Thymus (tissue), 11 donors: Measurements from ENCODE around the gene GNAQ. TPM values are rescaled to one million over a fixed set of nuclear protein-coding genes. Genes with fewer than 3 reads are reported as not detected.

Experiments used
- DNase-seq, 9 donors: peaks; one replicate each; pipeline ENCODE4 v3.0.0-alpha.2; 2013; ENCODE audit warnings: low spot score in 9 of 9, low read depth in 6 of 9, missing footprints in 1 of 9
- H3K27ac ChIP-seq, 2 donors: one replicate each; pipeline ENCODE4 v1.5.1; 2013; ENCODE audit warnings: control low read depth in 1 of 2, low read depth in 1 of 2, low read length in 1 of 2, mild to moderate bottlenecking in 1 of 2, moderate library complexity in 1 of 2
- H3K27me3 ChIP-seq, 2 donors: one replicate each; pipeline ENCODE4 v1.5.1; 2013; ENCODE audit warnings: low read length in 1 of 2; ENCODE audit not compliant: control insufficient read depth in 2 of 2, insufficient read depth in 1 of 2
- H3K36me3 ChIP-seq, 2 donors: one replicate each; pipeline ENCODE4 v1.5.1; 2013; ENCODE audit warnings: low read length in 1 of 2, mild to moderate bottlenecking in 1 of 2, moderate library complexity in 1 of 2; ENCODE audit not compliant: control insufficient read depth in 2 of 2, insufficient read depth in 2 of 2
- H3K4me1 ChIP-seq, 2 donors: one replicate each; pipeline ENCODE4 v1.5.1; 2013; ENCODE audit warnings: low read length in 2 of 2; ENCODE audit not compliant: control insufficient read depth in 2 of 2, insufficient read depth in 2 of 2
- H3K4me3 ChIP-seq, 2 donors: one replicate each; pipeline ENCODE4 v1.5.1; 2013; ENCODE audit warnings: low read length in 2 of 2, control low read depth in 1 of 2, mild to moderate bottlenecking in 1 of 2
- H3K9me3 ChIP-seq, 2 donors: one replicate each; pipeline ENCODE4 v1.5.1; 2013; ENCODE audit warnings: low read length in 1 of 2, mild to moderate bottlenecking in 1 of 2; ENCODE audit not compliant: control insufficient read depth in 2 of 2, insufficient read depth in 1 of 2
- WGBS: extraction: QIAGEN DNeasy Blood & Tissue Kit; methylation state at CpG from one replicate; pipeline ENCODE4 v1.1.7; 2013; 5-methylcytosine and 5-hydroxymethylcytosine counted together
- polyA plus RNA-seq: library from polyadenylated mRNA; stranded (reverse); fragments of 200-250 nt; gene quantifications from one replicate; pipeline ENCODE4 v1.2.3, GENCODE V29; 2013
- total RNA-seq: library from RNA; stranded (reverse); fragments of 120-200 nt; gene quantifications from one replicate; pipeline ENCODE4 v1.2.4, GENCODE V29; 2013
- donor health status: healthy.

The GNAQ gene
- total and polyA plus RNA-seq, 2 donors: 18.7 to 23.5 TPM

DNA sequence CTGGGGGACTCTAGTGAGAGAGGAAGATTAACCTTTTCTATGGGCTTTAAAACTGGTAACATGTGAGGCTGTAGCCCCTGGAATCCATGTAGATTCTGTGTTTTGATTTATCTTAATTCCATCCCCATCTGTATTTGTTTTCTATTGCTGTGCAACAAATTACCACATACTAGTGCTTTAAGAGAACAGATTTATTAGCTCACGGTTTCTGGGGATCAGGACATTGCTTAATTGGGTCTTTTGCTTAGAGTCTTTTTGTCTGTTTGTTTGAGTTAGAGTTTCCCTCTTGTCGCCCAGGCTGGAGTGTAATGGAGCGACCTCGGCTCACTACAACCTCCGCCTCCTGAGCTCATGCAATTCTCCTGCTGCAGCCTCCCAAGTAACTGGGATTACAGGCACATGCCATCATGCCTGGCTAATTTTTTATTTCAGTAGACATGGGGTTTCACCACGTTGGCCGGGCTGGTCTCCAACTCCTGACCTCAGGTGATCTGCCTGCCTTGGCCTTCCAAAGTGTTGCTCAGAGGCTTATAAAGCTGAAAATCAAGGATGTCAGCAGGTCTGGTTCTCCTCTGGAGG, 353.6 kb downstream of the GNAQ start:
- Histone ChIP-seq H3K4me1 (no peaks in the 10 kb centered on the region), H3K36me3 (no peaks in the 10 kb centered on the region), H3K27ac (no peak overlapping the region), H3K27me3 (no peaks in the 10 kb centered on the region), H3K4me3 (no peak overlapping the region), H3K9me3 (no peaks in the 10 kb centered on the region)
- 94% methylated on average over 7 of the region's 7 CpGs for WGBS
- no peak for DNase-seq

DNA sequence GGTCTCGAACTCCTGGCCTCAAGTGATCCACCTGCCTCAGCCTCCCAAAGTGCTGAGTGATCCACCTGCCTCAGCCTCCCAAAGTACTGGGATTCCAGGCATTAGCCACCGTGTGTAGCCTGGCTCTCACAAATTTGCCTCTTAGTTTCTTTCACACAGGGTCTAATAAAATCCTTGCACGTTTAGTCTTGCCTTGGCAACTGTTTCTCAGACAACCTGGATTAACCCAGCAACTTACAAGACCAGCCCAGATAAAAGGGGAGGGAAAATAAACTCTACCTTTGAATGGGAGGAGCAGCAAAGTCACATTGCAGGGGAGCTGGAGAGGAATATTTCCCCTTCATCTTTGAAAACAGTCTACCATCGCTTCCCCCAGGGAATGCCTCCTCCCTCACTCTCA, 354.2 kb downstream of the GNAQ start:
- no peak overlapping the region for H3K27ac ChIP-seq
- no peaks in the 10 kb centered on the region for H3K4me1 ChIP-seq
- no peak for DNase-seq
- 93% methylated on average over 4 of the region's 4 CpGs for WGBS
- H3K4me3 ChIP-seq: no peak overlapping the region
- no peaks in the 10 kb centered on the region for H3K9me3 ChIP-seq
- no peaks in the 10 kb centered on the region for H3K27me3 ChIP-seq
- H3K36me3 ChIP-seq: no peaks in the 10 kb centered on the region

DNA sequence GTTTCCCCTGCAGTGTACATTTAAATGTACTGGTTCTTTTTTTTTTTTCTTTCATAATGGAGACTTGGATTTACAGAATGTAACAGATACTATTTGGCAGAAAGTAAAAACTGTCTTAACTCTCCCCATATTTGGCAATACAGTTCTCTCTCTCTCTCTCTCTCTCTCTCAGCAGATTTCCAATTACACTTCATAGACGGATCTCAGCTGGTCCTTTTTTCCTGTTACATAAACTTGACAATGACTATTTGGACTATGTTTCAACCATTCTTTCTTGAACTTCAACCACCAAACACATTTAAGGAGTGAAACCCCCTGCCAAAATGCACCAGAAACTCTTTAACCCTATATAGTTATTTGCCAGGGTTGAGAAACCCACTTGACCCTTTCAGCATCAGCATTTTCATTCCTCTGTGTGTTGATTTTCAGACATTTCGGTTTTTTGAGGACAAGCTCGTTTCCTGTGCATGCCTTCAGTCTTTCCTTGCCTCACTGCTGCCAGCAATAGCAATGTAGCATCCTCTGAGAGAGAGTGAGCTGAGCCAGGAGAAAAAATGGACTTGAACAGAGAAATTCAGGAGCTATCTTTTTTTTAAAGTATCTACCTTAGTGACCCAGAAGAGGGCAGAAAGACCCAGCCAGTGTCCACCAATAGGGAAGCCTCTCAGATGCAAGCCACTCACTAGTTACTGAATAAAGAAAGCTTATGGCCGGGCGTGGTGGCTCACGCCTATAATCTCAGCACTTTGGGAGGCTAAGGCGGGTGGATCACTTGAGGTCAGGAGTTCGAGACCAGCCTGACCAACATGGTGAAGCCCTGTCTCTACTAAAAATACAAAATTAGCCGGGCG, 357.4 kb downstream of the GNAQ start:
- H3K4me1 ChIP-seq: no peaks in the 10 kb centered on the region
- no peaks in the 10 kb centered on the region for H3K27me3 ChIP-seq
- 95% methylated on average over 10 of the region's 10 CpGs for WGBS
- no peak for DNase-seq
- no peaks in the 10 kb centered on the region for H3K36me3 ChIP-seq
- H3K9me3 ChIP-seq: no peaks in the 10 kb centered on the region
- no peak overlapping the region for H3K4me3 ChIP-seq
- no peak overlapping the region for H3K27ac ChIP-seq

DNA sequence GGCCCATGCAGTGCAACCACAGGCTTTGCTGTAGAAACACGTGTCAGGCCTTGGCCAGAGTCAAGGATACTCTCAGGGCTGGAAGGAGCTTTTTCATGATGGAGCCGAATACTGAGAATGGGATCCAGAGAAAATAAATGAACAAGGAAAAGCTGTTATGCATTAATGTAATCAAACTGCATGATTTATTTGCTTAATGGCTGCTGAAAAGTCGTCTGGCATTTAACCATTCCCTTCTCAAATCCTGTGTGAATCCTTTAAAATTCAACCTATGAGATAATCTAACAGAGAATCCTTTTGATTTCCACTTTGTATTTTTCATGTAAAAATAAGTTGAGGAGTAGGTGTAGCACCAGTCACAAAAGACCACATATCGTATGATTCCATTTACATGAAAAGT, 359.4 kb downstream of the GNAQ start:
- H3K27me3 ChIP-seq: no peaks in the 10 kb centered on the region
- no peak overlapping the region for H3K27ac ChIP-seq
- H3K36me3 ChIP-seq: no peaks in the 10 kb centered on the region
- no peak for DNase-seq
- no peak overlapping the region for H3K4me3 ChIP-seq
- 93% methylated on average over 4 of the region's 4 CpGs for WGBS
- H3K9me3 ChIP-seq: no peaks in the 10 kb centered on the region
- no peaks in the 10 kb centered on the region for H3K4me1 ChIP-seq

DNA sequence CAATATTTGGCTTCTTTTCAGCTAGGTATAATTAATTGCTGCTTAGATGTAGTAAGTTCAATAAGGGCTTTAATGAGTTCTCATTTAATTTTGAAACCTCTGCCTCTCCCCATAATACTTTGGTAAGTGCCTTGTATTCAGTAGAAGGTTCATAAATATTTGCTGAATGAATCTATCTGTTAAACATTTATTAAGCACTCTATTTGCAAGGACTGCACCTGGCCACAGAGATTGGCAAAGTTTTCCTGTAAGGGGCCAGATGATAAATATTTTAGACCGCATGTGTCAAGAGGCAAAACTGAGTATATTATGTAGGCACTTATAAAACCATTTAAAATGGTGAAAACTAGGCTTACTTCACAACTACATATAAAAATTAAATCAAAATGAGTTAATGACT, 364.5 kb downstream of the GNAQ start:
- no peak for DNase-seq
- no peaks in the 10 kb centered on the region for H3K9me3 ChIP-seq
- H3K4me1 ChIP-seq: peaks cover 0 to 7% of the 10 kb centered on the region in 2 donors
- 98% methylated on average over 1 of the region's 1 CpG for WGBS
- H3K4me3 ChIP-seq: no peak overlapping the region
- no peaks in the 10 kb centered on the region for H3K27me3 ChIP-seq
- H3K27ac ChIP-seq: no peak overlapping the region
- H3K36me3 ChIP-seq: no peaks in the 10 kb centered on the region

Other genes starting within 250 kb of the GNAQ start
- gene CEP78, start 204.3 kb upstream of the GNAQ start, total RNA-seq: 30.4 TPM
- 22.8 TPM for gene CEP78, start 204.3 kb upstream of the GNAQ start, polyA plus RNA-seq